Measurements from ENCODE around the gene RNH1. TPM values are rescaled to one million over a fixed set of nuclear protein-coding genes. Genes with fewer than 3 reads are reported as not detected.
"Not testable (repeated sequence)": the region's sequence is repeated elsewhere in the genome, so short reads cannot be mapped to it uniquely, and the experiment has no call there.

The RNH1 gene
- total RNA-seq, 1 donor from 2014 or later, result 132 TPM

- no peak for DNase-seq (ENCODE audit: low spot score)
Observed at GRCh38 chr11:477052-477715, 29.9 kb downstream of the RNH1 start.

- no peak for DNase-seq (ENCODE audit: low spot score)
Observed at GRCh38 chr11:476416-476815, 30.6 kb downstream of the RNH1 start.

GRCh38 chr11:475941-476340 lies 31.1 kb downstream of the RNH1 start:
- DNase-seq (ENCODE audit: low spot score), result no peak

- no peak for DNase-seq (ENCODE audit: low spot score)
Observed at GRCh38 chr11:474914-475506, 32.0 kb downstream of the RNH1 start.

GRCh38 chr11:473962-474785 lies 32.9 kb downstream of the RNH1 start:
- no peak for DNase-seq (ENCODE audit: low spot score)

- DNase-seq (ENCODE audit: low spot score), result no peak
Observed at GRCh38 chr11:473415-473814, 33.6 kb downstream of the RNH1 start.

GRCh38 chr11:472816-473215 lies 34.2 kb downstream of the RNH1 start:
- DNase-seq (ENCODE audit: low spot score), result no peak

GRCh38 chr11:472272-472671 lies 34.8 kb downstream of the RNH1 start:
- DNase-seq (ENCODE audit: low spot score), result no peak

- DNase-seq (ENCODE audit: low spot score), result no peak
Observed at GRCh38 chr11:471468-472145, 35.4 kb downstream of the RNH1 start.

- DNase-seq (ENCODE audit: low spot score), result peak; percentile 80
Observed at GRCh38 chr11:469684-470560, 37.1 kb downstream of the RNH1 start.

GRCh38 chr11:469026-469683 lies 37.9 kb downstream of the RNH1 start:
- not testable (repeated sequence) for DNase-seq (ENCODE audit: low spot score)

GRCh38 chr11:468493-468892 lies 38.5 kb downstream of the RNH1 start:
- DNase-seq (ENCODE audit: low spot score), result no peak

GRCh38 chr11:468036-468435 lies 39.0 kb downstream of the RNH1 start:
- no peak for DNase-seq (ENCODE audit: low spot score)

GRCh38 chr11:465896-466530 lies 41.0 kb downstream of the RNH1 start:
- peak; percentile 32 for DNase-seq (ENCODE audit: low spot score)

GRCh38 chr11:464316-464715 lies 42.7 kb downstream of the RNH1 start:
- DNase-seq (ENCODE audit: low spot score), result no peak

- DNase-seq (ENCODE audit: low spot score), result no peak
Observed at GRCh38 chr11:462107-462890, 44.7 kb downstream of the RNH1 start.

- DNase-seq (ENCODE audit: low spot score), result no peak
Observed at GRCh38 chr11:461626-462025, 45.4 kb downstream of the RNH1 start.

GRCh38 chr11:460331-461199 lies 46.5 kb downstream of the RNH1 start:
- DNase-seq (ENCODE audit: low spot score), result peak; percentile 62

All from umbilical cord (tissue), 2 donors.